Measurements from ENCODE around the gene ADCY7. TPM values are rescaled to one million over a fixed set of nuclear protein-coding genes. Genes with fewer than 3 reads are reported as not detected.

Gene ADCY7
- total RNA-seq, 2 donors from 2014 or later, result 135 to 186 TPM

GRCh38 chr16:50244504-50245416, 21.6 kb upstream of the ADCY7 start:
- Mint-ChIP-seq H3K27ac (peak overlapping the region; percentile 76 to 82), H3K27me3 (no peaks in the 10 kb centered on the region), H3K4me1 (ENCODE audit: low read depth in 2 of 2) (peaks cover 14 to 28% of the 10 kb centered on the region in 2 donors), H3K4me3 (peak overlapping the region; percentile 83), H3K36me3 (no peaks in the 10 kb centered on the region), H3K9me3 (no peaks in the 10 kb centered on the region)
- DNase-seq (ENCODE audit: low spot score) (no peak), ATAC-seq (no peak)

- peak overlapping the region; percentile 83 for H3K4me3 Mint-ChIP-seq
- no peaks in the 10 kb centered on the region for H3K9me3 Mint-ChIP-seq
- H3K27ac Mint-ChIP-seq, result peak overlapping the region; percentile 76 to 82
- H3K4me1 Mint-ChIP-seq (ENCODE audit: low read depth in 2 of 2), result peaks cover 14 to 28% of the 10 kb centered on the region in 2 donors
- H3K36me3 Mint-ChIP-seq, result no peaks in the 10 kb centered on the region
- DNase-seq (ENCODE audit: low spot score) (peak; percentile 80), ATAC-seq (peak; percentile 84 to 88)
- no peaks in the 10 kb centered on the region for H3K27me3 Mint-ChIP-seq
These were observed 20.7 kb upstream of the ADCY7 start for GRCh38 chr16:50245417-50246298.

DNA sequence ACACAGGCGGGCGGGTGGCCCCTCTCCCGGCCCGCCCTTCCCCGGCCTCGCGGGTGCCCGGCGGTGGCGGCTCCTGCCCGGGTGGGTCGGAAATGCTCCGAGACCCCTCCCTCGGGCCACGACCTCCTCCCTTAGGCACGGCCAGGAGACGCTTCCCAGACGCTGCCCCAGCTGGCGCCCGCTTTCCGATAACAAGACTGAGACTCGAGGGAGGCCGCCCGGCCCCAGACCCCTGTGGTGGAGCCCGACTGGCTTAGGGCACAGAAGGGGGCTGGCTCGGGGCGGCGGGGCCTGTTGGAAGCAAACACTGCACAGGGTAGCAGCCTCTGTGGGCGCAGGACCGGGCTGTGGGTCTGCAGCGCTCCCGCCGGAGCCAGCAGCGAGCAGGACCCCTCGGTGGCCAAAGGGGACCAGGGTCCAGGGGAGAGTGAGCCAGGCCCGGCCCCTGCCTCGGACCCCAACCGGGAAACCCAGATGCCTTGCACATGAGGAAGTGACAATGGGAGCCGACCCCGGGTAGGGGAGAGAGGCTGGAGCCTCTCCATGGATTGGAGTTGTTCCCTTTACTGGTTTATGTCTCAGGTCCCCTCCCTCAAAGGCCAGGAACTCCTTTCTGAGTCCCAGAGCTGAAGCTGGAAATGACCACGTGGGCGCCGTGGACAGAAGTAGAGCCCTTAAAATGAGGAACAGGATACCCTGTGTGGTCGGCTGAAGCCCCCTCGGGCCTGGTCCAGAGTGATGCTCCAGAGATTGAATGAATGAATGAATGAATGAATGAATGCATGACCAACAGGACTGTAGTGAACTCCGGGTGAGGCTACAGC, 19.8 kb upstream of the ADCY7 start:
- no peaks in the 10 kb centered on the region for H3K9me3 Mint-ChIP-seq
- H3K4me1 Mint-ChIP-seq (ENCODE audit: low read depth in 2 of 2), result peaks cover 14 to 31% of the 10 kb centered on the region in 2 donors
- peak; percentile 15 to 46 for ATAC-seq
- H3K36me3 Mint-ChIP-seq, result no peaks in the 10 kb centered on the region
- peak overlapping the region; percentile 43 to 93 for H3K27ac Mint-ChIP-seq
- no peak for DNase-seq (ENCODE audit: low spot score)
- H3K27me3 Mint-ChIP-seq, result no peaks in the 10 kb centered on the region
- H3K4me3 Mint-ChIP-seq, result peak overlapping the region; percentile 80

GRCh38 chr16:50247123-50247905, 19.0 kb upstream of the ADCY7 start:
- H3K4me1 Mint-ChIP-seq (ENCODE audit: low read depth in 2 of 2), result peaks cover 14 to 35% of the 10 kb centered on the region in 2 donors
- ATAC-seq, result no peak
- H3K4me3 Mint-ChIP-seq, result peak overlapping the region; percentile 80
- no peaks in the 10 kb centered on the region for H3K36me3 Mint-ChIP-seq
- H3K9me3 Mint-ChIP-seq, result no peaks in the 10 kb centered on the region
- DNase-seq (ENCODE audit: low spot score), result no peak
- no peaks in the 10 kb centered on the region for H3K27me3 Mint-ChIP-seq
- H3K27ac Mint-ChIP-seq, result peak overlapping the region; percentile 43 to 93

DNA sequence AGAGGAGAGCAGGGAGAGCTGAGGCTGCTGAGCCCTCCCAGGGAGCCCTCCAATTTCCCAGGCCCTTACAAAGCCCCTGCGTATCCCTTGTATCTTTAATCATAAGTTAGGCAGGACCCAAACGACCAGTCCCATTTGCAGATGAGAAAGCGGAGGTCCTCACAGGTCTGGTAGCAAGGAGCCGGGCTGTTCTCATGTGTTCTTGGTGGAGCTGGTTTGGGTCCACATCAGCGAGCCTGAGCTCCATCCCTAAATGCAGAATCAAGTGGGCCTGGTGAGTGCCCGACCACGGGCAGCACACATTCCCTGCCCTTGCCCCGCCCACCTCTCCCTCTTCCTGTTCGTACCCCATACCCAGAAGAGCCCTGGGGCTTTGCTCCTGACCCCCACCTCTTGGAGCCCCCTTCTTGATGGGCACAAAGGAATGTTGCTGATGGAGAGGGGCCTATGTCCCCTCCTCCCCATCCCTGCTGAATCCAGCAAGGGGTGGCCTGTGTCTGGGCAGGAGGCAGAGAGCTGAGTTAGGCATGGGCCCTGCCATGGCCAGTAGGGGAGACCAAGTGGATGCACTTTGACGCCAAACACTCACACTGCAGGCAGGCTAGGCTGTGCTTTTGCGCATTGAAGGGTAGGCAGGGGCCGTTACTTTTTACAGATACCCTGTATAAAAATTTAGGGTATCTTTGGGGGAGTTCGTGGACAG, 18.3 kb upstream of the ADCY7 start:
- peak overlapping the region; percentile 43 to 93 for H3K27ac Mint-ChIP-seq
- no peaks in the 10 kb centered on the region for H3K27me3 Mint-ChIP-seq
- peak overlapping the region; percentile 69 for H3K4me3 Mint-ChIP-seq
- ATAC-seq, result no peak
- no peaks in the 10 kb centered on the region for H3K9me3 Mint-ChIP-seq
- H3K4me1 Mint-ChIP-seq (ENCODE audit: low read depth in 2 of 2), result peaks cover 14 to 38% of the 10 kb centered on the region in 2 donors
- no peak for DNase-seq (ENCODE audit: low spot score)
- no peaks in the 10 kb centered on the region for H3K36me3 Mint-ChIP-seq

GRCh38 chr16:50248845-50249244, 17.5 kb upstream of the ADCY7 start:
- Mint-ChIP-seq H3K27ac (no peak overlapping the region), H3K27me3 (no peaks in the 10 kb centered on the region), H3K4me3 (no peak overlapping the region), H3K36me3 (no peaks in the 10 kb centered on the region), H3K4me1 (ENCODE audit: low read depth in 2 of 2) (peaks cover 14 to 45% of the 10 kb centered on the region in 2 donors), H3K9me3 (no peaks in the 10 kb centered on the region)
- no peak for ATAC-seq
- no peak for DNase-seq (ENCODE audit: low spot score)

DNA sequence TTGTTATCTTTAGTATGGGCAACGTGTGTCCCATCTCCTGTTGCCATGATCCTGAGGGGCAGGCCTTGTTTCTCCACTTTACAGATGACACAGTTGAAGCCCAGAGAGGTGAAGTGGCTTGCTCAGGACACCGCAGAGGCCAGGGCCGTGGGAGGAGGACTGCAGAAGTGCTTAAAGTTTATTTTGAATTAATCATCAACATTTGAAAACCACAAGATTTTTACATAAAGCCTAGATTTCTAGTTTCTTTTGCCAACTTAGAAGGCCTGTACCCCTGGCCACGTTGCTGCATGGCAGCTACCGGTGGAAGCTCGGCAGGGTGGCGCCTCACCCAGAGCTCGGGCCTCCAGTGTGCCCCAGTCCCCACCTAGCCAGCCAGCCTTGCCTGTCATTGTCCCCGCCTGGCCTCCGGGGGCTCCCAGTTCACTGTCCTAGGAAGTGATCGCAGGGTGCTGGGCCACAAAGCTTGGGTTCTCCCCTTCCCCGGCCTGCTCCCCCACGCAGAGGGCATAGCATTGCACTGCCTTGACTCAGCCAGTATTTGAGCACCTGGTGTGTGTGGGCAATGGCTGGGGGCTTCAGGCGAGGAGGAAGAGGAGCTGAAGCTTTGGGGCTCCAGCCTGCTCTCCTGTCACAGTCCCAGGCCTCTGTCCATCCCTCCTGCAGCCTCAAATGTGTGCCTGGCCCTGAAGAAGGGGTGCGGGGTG, 14.8 kb upstream of the ADCY7 start:
- peaks cover 8 to 44% of the 10 kb centered on the region in 2 donors for H3K4me1 Mint-ChIP-seq (ENCODE audit: low read depth in 2 of 2)
- H3K27me3 Mint-ChIP-seq, result no peaks in the 10 kb centered on the region
- ATAC-seq, result no peak
- H3K9me3 Mint-ChIP-seq, result no peaks in the 10 kb centered on the region
- H3K4me3 Mint-ChIP-seq, result no peak overlapping the region
- peak overlapping the region in 1 of 2 donors; percentile 73 for H3K27ac Mint-ChIP-seq
- no peak for DNase-seq (ENCODE audit: low spot score)
- no peaks in the 10 kb centered on the region for H3K36me3 Mint-ChIP-seq

GRCh38 chr16:50252082-50252611, 14.2 kb upstream of the ADCY7 start:
- ATAC-seq (no peak), DNase-seq (ENCODE audit: low spot score) (no peak)
- peaks cover 3 to 39% of the 10 kb centered on the region in 2 donors for H3K4me1 Mint-ChIP-seq (ENCODE audit: low read depth in 2 of 2)
- no peaks in the 10 kb centered on the region for H3K27me3 Mint-ChIP-seq
- no peak overlapping the region for H3K27ac Mint-ChIP-seq
- H3K4me3 Mint-ChIP-seq, result no peak overlapping the region
- no peaks in the 10 kb centered on the region for H3K9me3 Mint-ChIP-seq
- no peaks in the 10 kb centered on the region for H3K36me3 Mint-ChIP-seq

- H3K9me3 Mint-ChIP-seq, result no peaks in the 10 kb centered on the region
- no peak overlapping the region for H3K4me3 Mint-ChIP-seq
- H3K27me3 Mint-ChIP-seq, result no peaks in the 10 kb centered on the region
- peaks cover 0 to 33% of the 10 kb centered on the region in 2 donors for H3K4me1 Mint-ChIP-seq (ENCODE audit: low read depth in 2 of 2)
- DNase-seq (ENCODE audit: low spot score) (no peak), ATAC-seq (no peak)
- no peaks in the 10 kb centered on the region for H3K36me3 Mint-ChIP-seq
- H3K27ac Mint-ChIP-seq, result peak overlapping the region in 1 of 2 donors; percentile 46
These were observed 13.4 kb upstream of the ADCY7 start for GRCh38 chr16:50252874-50253513.

GRCh38 chr16:50253514-50253910, 12.8 kb upstream of the ADCY7 start:
- Mint-ChIP-seq H3K27me3 (no peaks in the 10 kb centered on the region), H3K4me3 (no peak overlapping the region), H3K9me3 (no peaks in the 10 kb centered on the region), H3K4me1 (ENCODE audit: low read depth in 2 of 2) (peaks cover 0 to 31% of the 10 kb centered on the region in 2 donors), H3K27ac (peak overlapping the region in 1 of 2 donors; percentile 46), H3K36me3 (no peaks in the 10 kb centered on the region)
- ATAC-seq, result peak in 1 of 2 donors; percentile 20
- no peak for DNase-seq (ENCODE audit: low spot score)

DNA sequence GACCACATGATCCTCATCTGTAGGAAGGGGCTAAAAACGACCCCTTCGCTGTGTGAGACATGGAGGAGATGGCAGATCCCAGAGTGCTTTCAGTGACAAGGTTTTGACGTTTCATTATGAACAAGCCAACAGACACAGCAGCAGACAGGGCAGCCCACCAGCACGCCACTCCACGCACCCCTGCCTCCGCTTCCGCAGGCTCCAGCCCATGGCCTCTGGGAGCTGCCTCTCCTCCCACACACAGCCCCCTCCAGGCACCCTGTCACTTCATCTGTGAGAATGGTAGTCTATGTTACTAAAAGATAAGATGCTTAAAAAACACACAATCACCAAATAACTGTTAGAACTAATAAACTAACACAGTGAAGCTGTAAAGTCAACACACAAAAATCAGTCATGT, 12.3 kb upstream of the ADCY7 start:
- DNase-seq (ENCODE audit: low spot score), result no peak
- peaks cover 0 to 28% of the 10 kb centered on the region in 2 donors for H3K4me1 Mint-ChIP-seq (ENCODE audit: low read depth in 2 of 2)
- H3K36me3 Mint-ChIP-seq, result no peaks in the 10 kb centered on the region
- H3K27ac Mint-ChIP-seq, result peak overlapping the region; percentile 4 to 46
- no peaks in the 10 kb centered on the region for H3K9me3 Mint-ChIP-seq
- ATAC-seq, result no peak
- H3K27me3 Mint-ChIP-seq, result no peaks in the 10 kb centered on the region
- H3K4me3 Mint-ChIP-seq, result no peak overlapping the region

All from natural killer cell treated with Interleukin-12 subunit alpha and Interleukin-12 subunit beta and Interleukin-15 and Interleukin-18, amount 100 ng/mL, for 72 hours (primary cell).